Suprapubic skin (tissue), 4 donors: ENCODE results near the gene LCTL. TPM values are rescaled to one million over a fixed set of nuclear protein-coding genes. Genes with fewer than 3 reads are reported as not detected.

Experiments used
- DNase-seq, 2 donors: peaks; one replicate each; pipeline ENCODE4 v3.0.0-alpha.2; 2019; ENCODE audit warnings: low spot score in 2 of 2
- H3K27ac ChIP-seq: fragments of 200-600 bp; sonication (generic); one replicate; pipeline ENCODE4 v1.5.1; 2019
- H3K27me3 ChIP-seq: fragments of 200-600 bp; sonication (generic); one replicate; pipeline ENCODE4 v1.5.1; 2019
- H3K36me3 ChIP-seq: fragments of 200-600 bp; sonication (generic); one replicate; pipeline ENCODE4 v1.5.1; 2019
- H3K4me1 ChIP-seq: fragments of 200-600 bp; sonication (generic); one replicate; pipeline ENCODE4 v1.5.1; 2019
- H3K4me3 ChIP-seq: fragments of 200-600 bp; sonication (generic); one replicate; pipeline ENCODE4 v1.5.1; 2019; ENCODE audit warnings: mild to moderate bottlenecking
- H3K9me3 ChIP-seq: fragments of 200-600 bp; sonication (generic); one replicate; pipeline ENCODE4 v1.5.1; 2019
- EP300 ChIP-seq: sonication (generic); formaldehyde crosslinking; IDR thresholded peaks from one replicate; pipeline ENCODE4 v1.6.1; 2017; ENCODE audit warnings: antibody characterized with exemption
- POLR2A ChIP-seq, 2 donors: fragments of 450-650 bp; IDR thresholded peaks; one replicate each; pipeline ENCODE4 v1.6.1; 2017; ENCODE audit warnings: antibody characterized with exemption in 2 of 2, mild to moderate bottlenecking in 2 of 2, moderate library complexity in 2 of 2
- POLR2AphosphoS5 ChIP-seq, 3 donors: sonication (generic); formaldehyde crosslinking; IDR thresholded peaks; one replicate each; pipeline ENCODE4 v1.6.1; 2017; ENCODE audit warnings: antibody characterized with exemption in 3 of 3
- WGBS: methylation state at CpG from one replicate; pipeline ENCODE4 v1.1.5; 2018; 5-methylcytosine and 5-hydroxymethylcytosine counted together
- total RNA-seq, 4 donors: library from RNA; depleted of rRNA; stranded (reverse); fragments of >200 nt; gene quantifications; one replicate each; pipeline ENCODE4 v1.1.0, GENCODE V29; 2016
- TF ChIP-seq, protein P1 (sequence below), 2 donors: fragments of 200-600 bp in 1 of 2; fragments of 450-650 bp in 1 of 2; sonication (generic) in 1 of 2; IDR thresholded peaks; one replicate each; pipeline ENCODE4 v1.5.1; 2016 to 2019; ENCODE audit warnings: antibody characterized with exemption in 2 of 2, mild to moderate bottlenecking in 1 of 2, moderate library complexity in 1 of 2

LCTL gene
- total RNA-seq, 4 donors from 2014 or later: 0.23 TPM; not detected in 3

DNA sequence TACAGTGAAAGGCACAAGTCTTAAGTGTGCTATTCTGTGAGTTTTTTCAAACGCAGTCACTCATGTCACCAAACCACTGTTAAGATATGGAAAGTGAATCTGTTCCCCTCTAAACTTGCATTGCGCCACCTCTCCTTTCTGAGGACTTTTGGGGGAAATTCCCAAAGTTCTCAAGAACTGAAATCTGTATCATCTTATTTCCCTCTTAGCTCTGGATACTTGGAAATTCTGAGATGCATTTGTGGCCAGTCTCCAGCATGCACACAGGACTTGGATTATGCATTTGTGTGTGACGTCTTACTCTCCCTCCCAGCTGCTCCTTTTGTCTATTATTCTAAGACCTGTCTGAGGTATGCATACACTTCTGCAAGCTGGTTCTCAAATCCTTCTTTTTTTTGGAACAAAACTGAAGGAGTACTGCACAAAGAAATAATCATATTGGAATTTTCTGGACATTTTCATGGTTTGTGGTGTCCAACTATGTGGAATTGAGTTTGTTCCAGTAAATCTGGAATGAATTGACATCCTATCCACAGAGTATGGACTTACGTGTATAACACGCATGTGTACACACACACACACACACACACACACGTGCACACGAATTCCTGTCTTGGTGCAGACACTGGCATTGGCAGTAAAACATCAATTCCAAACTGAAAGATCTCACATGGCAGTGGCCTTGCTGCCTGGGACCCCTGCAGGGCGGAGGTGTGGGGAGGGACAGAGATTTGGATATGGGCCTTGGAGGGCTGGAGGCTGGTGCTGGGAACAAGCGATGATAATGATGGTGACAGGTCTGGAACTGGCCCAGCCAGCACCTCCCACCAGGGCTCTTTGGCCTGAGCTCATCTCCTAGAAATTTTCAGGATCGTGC, 8.2 kb upstream of the LCTL start:
- H3K27ac ChIP-seq: no peak overlapping the region
- H3K4me1 ChIP-seq: no peaks in the 10 kb centered on the region
- WGBS: 61% methylated on average over 10 of the region's 10 CpGs
- no peaks in the 10 kb centered on the region for H3K36me3 ChIP-seq
- no peaks in the 10 kb centered on the region for H3K9me3 ChIP-seq
- TF ChIP-seq POLR2AphosphoS5 (IDR thresholded peaks at IDR 0.05) (no peak), EP300 (no peak), POLR2A (IDR thresholded peaks at IDR 0.05) (no peak)
- TF ChIP-seq, protein P1, sequence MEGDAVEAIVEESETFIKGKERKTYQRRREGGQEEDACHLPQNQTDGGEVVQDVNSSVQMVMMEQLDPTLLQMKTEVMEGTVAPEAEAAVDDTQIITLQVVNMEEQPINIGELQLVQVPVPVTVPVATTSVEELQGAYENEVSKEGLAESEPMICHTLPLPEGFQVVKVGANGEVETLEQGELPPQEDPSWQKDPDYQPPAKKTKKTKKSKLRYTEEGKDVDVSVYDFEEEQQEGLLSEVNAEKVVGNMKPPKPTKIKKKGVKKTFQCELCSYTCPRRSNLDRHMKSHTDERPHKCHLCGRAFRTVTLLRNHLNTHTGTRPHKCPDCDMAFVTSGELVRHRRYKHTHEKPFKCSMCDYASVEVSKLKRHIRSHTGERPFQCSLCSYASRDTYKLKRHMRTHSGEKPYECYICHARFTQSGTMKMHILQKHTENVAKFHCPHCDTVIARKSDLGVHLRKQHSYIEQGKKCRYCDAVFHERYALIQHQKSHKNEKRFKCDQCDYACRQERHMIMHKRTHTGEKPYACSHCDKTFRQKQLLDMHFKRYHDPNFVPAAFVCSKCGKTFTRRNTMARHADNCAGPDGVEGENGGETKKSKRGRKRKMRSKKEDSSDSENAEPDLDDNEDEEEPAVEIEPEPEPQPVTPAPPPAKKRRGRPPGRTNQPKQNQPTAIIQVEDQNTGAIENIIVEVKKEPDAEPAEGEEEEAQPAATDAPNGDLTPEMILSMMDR (IDR thresholded peaks at IDR 0.05): no peak
- H3K27me3 ChIP-seq: no peaks in the 10 kb centered on the region
- peak; percentile 4 to 9 for DNase-seq
- no peak overlapping the region for H3K4me3 ChIP-seq

DNA sequence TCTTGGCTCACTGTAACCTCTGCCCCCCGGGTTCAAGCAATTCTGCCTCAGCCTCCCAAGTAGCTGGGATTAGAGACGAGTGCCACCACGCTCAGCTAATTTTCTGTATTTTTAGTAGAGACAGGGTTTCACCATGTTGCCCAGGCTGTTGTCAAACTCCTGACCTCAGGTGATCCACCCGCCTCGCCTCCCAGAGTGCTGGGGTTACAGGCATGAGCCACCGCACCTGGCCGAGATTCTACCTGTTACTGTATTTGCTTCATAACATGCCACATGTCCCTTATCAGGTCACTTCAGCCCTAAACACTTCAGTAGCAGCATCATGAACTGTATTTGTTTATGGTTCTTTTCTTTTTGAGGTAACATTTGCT, 7.5 kb upstream of the LCTL start:
- WGBS: 89% methylated on average over 7 of the region's 7 CpGs
- Histone ChIP-seq H3K4me3 (no peak overlapping the region), H3K36me3 (no peaks in the 10 kb centered on the region), H3K27me3 (no peaks in the 10 kb centered on the region), H3K9me3 (no peaks in the 10 kb centered on the region), H3K27ac (no peak overlapping the region), H3K4me1 (no peaks in the 10 kb centered on the region)
- TF ChIP-seq, protein P1 (IDR thresholded peaks at IDR 0.05): no peak
- TF ChIP-seq EP300: no peak
- TF ChIP-seq POLR2AphosphoS5 (IDR thresholded peaks at IDR 0.05): no peak
- TF ChIP-seq POLR2A (IDR thresholded peaks at IDR 0.05): no peak
- peak; percentile 24 to 69 for DNase-seq

DNA sequence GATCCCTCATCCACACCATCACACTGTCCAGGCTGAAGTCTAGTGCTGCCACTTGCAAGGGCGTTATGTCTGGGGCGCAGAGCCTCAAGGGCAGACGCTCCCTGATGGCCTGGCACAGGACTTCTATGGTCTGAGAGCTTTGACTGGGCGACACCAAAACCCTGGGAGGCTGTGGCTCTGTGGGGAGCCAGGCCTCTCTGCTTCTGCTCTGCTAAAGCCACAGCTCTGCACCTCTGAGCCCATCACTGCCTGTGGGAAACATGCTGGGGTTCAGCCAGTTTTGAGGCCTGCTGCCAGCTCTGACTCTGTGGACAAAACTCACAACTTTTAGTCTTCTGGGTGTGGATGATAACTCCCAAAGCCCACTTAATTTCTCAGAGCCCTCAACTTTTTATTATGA, 6.3 kb upstream of the LCTL start:
- Histone ChIP-seq H3K27me3 (no peaks in the 10 kb centered on the region), H3K4me3 (no peak overlapping the region), H3K27ac (no peak overlapping the region), H3K9me3 (no peaks in the 10 kb centered on the region), H3K4me1 (no peaks in the 10 kb centered on the region), H3K36me3 (no peaks in the 10 kb centered on the region)
- peak; percentile 14 to 24 for DNase-seq
- 92% methylated on average over 4 of the region's 4 CpGs for WGBS
- TF ChIP-seq POLR2A (IDR thresholded peaks at IDR 0.05) (no peak), EP300 (no peak), POLR2AphosphoS5 (IDR thresholded peaks at IDR 0.05) (no peak)
- TF ChIP-seq, protein P1 (IDR thresholded peaks at IDR 0.05): no peak

DNA sequence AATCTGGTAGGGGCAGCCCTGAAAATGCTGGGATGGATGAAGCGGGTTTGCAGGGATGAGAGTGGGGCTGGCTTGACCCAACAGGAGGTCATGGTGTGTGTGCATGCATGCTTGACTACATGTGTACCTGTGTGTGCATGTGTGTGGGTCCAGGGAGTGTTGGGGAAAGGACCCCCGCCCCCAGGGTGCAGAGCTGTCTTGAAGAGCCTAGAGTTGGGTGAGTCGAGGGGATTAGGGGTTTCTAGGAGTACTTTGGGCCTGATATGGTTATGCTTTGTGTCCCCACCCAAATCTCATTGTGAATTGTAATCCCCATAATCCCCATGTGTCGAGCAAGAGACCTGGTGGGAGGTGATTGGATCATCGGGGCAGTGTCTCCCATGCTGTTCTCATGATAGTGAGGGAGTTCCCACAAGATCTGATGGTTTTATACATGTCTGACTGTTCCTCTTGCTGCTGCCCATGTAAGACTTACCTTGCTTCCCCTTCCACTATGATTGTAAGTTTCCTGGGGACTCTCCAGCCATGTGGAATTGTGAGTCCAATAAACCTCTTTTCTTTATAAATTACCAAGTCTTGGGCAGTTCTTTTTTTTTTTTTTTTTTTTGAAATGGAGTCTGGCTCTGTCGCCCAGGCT, 5.2 kb upstream of the LCTL start:
- H3K36me3 ChIP-seq: no peaks in the 10 kb centered on the region
- no peaks in the 10 kb centered on the region for H3K4me1 ChIP-seq
- DNase-seq: peak in 1 of 2 donors; percentile 36
- H3K27ac ChIP-seq: no peak overlapping the region
- H3K9me3 ChIP-seq: no peaks in the 10 kb centered on the region
- TF ChIP-seq, protein P1 (IDR thresholded peaks at IDR 0.05): no peak
- no peak for TF ChIP-seq EP300
- no peaks in the 10 kb centered on the region for H3K27me3 ChIP-seq
- WGBS: 96% methylated on average over 6 of the region's 6 CpGs
- H3K4me3 ChIP-seq: no peak overlapping the region

DNA sequence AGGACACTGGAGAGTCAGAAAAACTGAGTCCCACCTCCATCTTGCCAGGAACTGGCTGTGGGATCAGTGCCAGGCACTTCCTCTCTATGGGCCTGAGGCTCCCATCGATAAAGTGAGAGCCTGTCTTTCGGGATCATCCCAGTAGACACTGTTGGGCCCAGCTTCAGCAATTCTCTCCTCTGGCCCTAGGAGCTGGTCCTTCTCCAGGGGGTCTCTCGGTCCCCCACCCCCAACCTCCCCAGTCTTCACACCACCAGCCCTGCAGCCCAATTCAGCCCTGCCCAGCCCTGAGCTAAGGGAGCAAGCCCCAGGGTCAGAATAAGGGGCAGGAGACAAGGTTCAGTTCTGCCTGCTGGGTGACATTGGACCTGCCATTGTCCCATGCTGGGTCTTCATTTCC, 4.5 kb upstream of the LCTL start:
- Histone ChIP-seq H3K4me3 (no peak overlapping the region), H3K36me3 (no peaks in the 10 kb centered on the region), H3K27ac (no peak overlapping the region), H3K4me1 (no peaks in the 10 kb centered on the region), H3K9me3 (no peaks in the 10 kb centered on the region), H3K27me3 (no peaks in the 10 kb centered on the region)
- TF ChIP-seq POLR2AphosphoS5 (IDR thresholded peaks at IDR 0.05) (no peak), POLR2A (IDR thresholded peaks at IDR 0.05) (no peak), EP300 (no peak)
- TF ChIP-seq, protein P1 (IDR thresholded peaks at IDR 0.05): no peak
- 80% methylated on average over 3 of the region's 3 CpGs for WGBS
- DNase-seq: peak; percentile 27 to 54
